Measurements from ENCODE around the gene WDFY4.

The WDFY4 gene

DNA sequence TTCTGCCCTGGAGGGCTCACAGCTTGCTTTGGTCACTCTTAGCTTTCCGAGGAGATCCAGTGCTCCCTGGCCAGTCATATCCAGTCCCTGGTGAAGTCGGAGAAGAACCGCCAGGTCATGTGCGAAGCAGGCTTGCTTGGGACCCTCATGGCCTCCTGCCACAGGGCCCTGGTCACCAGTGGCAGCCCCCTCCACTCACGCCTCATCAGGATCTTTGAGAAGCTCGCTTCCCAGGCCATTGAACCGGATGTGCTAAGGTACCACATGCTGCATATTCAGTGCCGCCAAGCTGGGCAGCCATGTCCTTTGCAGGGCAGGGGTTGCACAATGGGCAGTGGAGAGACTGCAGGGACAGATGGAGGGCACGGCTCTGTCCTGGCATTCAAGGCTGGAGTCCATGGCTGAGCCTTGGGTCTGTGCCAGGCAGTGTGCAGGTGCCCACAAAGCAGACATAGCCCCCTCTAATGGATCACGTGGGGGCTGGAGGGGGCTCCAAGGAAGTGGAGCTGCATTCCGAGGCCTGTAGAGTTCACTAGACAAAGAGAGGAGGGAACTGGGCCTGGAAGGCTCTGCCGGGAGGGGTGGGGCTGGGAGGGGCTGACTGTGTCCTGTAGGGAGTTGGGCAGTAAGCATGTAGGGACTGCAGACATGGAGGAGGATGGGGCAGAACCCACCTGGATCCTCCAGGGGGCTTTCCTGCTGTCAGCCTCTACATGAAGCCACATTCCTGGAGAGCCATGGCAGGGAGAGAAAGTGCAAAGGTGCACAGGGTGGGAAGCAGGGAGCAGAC, 89.9 kb downstream of the WDFY4 start:
- no peak for DNase-seq

DNA sequence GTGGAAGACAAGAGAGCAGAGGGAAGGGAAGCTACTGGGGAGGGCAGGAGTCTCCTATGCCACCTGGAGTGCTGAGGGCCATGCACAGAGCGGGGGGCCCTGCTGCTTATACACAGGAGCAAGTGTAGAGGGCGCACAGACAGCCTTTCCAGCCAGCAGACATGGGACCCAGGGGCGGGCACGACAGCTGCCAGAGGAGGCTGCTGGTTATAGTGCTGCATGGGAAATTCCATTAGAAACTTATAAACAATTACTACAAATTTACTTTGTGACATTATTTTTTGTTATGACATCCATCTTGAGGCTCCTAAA, 90.5 kb downstream of the WDFY4 start:
- no peak for DNase-seq

DNA sequence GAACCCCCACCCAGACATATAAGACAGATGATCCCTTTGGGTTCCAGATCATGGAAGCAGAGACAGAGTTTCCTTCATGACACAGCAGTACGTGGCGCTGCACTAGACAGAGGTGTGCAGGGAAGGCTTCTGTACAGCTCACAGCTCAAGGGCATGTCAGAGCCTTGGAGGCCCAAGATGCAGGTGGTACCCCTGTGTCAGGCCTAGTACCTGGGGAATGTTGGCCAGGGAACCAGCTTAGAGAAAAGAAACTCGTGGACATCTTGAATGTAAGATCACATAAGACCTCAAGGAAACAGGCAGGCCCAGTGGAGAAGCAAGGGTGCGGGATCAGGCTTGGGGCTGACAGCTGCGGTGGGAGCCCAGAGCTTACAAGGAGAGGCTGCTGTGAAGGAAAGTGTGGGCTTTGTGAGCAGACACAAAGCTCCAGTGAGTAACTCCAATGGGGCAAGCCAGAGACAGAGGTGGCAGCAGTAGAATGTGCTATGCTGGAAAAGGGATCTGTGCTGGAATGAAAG, 91.4 kb downstream of the WDFY4 start:
- no peak for DNase-seq

DNA sequence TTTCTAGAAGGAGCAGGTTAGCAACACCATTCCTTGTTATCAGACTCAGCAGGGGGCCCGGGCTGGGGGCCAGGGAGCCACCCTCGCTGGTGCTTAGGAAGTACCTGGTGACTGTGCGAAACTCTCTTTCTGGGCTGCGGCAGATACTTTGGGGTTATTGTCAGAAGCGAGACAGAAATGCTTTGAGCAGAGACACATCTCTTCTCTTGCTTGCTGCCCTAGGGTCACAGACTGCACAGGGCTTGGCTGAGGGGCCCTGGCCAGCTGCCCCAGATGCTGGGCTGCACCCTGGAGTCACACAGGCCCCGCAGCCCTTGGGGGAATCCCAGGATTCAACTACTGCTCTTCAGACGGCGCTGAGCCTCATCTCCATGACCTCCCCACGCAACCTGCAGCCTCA, 91.9 kb downstream of the WDFY4 start:
- DNase-seq: no peak

DNA sequence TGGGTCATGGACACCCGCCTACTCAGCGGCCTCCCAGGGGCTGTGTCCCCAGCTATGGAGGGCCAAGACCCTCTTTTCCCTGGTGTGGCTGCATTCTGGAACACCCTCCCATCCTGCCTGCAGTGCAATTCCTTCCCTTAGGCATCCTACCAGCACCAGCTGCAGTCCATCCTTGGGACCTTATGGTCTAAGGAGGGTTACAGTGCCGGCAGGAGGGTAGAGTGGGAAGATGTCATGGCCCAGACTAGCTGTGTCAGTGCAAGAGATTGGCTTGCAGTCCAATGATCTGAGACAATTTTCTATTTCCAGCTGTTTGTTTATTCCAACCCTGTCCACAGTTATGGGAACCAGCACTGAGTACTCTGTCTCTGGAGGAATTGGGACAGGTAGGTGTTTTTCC, 92.4 kb downstream of the WDFY4 start:
- no peak for DNase-seq

DNA sequence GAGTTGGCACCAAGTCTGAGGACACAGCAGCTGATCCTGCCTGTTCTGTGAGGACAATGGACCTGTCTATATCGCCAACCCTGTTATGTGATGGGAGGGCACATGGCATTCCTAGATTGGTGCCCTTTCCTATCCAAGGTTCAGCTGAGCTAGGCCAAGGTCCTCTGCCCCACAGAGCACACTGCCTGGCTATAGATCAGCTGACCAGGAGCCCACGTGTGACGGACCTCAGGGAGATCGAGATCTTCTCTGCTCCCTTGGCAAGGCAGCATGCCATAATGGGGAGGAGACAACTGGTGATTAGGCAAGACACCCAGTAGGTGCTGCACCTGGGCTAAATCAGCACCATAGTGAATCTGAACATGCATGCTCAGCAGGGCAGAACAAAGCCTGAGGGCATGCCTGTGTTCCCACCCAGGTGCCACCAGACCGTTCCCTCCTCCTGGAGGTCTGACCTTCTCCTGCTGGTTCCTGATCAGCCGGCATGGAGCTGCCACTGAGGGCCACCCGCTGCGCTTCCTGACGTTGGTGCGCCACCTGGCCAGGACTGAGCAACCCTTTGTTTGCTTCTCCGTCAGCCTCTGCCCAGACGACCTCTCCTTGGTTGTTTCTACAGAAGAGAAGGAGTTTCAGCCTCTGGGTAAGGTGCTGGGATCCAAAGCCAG, 93.7 kb downstream of the WDFY4 start:
- DNase-seq: no peak

DNA sequence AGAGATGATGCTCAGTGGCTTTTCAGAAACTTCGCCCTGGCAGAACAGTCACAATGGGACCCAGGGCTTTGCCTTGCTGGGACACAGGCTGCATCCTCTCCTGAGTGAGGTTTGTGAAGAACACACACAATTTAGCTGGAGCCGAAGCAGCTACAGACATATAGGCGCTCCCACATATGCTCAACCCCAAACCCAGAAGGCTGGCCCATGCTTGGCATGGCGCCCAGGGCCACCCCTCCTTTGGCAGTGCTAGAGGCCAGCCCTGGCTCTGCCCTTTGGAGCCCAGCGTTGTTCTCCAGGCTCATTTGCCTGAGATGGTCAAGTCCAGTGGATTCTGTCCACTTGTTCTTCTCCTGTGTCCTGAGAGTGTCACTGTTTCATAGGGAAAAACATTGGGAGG, 94.4 kb downstream of the WDFY4 start:
- no peak for DNase-seq

DNA sequence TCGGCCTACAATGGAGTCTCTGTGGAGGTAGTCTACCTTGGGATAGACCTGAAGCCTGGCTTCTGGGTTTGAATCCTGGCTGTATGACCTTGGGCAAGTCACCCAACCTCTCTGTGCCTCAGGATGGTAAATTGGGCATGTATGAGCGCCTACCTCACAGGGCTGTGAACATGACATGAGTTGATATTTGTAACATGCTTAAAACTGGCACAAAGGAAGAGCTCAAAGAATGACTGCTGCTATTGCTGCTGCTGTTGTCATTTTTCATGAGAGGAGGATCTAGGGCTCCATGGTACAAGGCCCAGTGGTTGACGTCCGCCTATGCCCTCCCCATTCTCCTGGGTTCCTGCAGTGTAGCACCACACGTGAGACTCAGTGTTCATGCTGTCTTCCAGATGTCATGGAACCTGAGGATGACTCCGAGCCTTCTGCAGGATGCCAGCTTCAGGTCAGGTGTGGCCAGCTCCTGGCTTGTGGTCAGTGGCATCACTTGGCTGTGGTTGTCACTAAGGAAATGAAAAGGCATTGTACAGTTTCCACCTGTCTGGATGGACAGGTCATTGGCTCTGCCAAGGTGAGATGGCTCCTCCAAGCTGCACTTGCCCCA, 95.0 kb downstream of the WDFY4 start:
- DNase-seq: no peak

DNA sequence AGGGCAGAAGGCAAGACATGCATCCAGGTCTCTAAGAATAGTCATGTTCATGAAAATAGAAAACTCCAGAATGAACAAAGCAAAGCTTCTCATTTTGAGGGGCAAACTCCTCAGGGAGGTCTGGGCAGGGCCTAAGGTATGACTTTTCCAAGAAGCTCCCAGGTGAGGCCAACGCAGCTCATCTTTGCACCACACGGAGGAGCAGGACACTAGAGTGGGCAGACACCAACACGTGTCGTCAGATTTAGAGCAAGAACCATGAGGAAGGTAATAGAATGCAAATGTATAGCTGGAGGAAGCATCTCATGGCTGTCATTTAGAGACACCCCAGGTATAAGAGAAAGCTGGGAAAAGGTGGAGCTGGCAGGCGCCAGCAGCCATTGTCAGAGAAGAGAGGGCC, 95.7 kb downstream of the WDFY4 start:
- DNase-seq: no peak

DNA sequence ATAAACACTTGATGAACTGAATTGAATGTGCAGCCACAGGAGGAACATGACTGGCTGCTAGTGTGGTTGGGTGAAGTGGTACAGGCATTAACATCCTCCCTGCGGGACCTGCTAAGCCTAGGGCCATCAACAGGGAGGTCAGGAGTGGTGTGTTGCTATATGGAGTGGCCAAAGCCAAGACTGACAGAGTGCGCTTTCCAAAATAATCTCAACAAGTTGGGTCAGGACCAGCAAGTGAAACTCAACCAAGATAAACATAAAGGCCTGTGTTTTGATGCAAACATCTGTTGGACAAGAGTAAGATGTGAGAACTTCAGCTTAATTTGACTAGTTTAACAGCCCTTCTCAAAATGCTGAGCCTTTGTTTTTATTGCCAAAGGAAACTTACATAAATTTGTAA, 97.7 kb downstream of the WDFY4 start:
- DNase-seq: no peak

DNA sequence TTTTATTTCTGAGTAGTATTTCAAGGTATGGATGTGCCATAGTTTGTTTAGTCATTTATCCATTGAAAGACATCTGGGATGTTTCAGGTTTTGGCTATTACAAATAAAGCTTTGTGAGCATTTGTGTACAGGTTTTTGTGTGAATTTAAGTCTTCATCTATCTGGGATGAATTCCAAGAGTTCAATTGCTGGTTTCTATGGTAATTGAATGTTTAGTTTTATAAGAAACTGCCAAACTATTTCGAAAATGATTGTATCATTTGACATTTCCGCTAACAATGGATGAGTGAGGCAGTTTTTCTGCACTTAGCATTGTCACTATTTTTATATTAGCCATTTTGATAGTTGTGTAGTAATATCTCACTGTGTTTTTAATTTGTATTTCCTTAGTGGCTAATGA, 99.4 kb downstream of the WDFY4 start:
- no peak for DNase-seq

DNA sequence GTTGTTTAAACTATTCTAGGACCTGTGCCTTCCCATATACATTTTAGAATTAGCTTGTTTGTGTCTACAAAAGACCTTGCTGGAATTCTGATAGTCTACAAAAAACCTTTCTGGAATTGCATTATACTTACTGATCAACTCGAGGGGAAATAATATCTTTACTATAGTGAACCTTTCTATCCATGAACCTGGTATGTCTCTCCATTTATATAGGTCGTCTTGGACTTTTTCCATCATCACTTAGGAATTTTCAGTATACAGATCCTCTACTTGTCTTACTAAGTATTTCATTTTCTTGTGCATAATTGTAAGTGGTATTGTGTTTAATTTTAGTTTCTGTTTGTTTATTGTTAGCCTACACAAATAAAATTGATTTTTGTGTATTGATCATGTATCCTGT, 101.1 kb downstream of the WDFY4 start:
- no peak for DNase-seq

DNA sequence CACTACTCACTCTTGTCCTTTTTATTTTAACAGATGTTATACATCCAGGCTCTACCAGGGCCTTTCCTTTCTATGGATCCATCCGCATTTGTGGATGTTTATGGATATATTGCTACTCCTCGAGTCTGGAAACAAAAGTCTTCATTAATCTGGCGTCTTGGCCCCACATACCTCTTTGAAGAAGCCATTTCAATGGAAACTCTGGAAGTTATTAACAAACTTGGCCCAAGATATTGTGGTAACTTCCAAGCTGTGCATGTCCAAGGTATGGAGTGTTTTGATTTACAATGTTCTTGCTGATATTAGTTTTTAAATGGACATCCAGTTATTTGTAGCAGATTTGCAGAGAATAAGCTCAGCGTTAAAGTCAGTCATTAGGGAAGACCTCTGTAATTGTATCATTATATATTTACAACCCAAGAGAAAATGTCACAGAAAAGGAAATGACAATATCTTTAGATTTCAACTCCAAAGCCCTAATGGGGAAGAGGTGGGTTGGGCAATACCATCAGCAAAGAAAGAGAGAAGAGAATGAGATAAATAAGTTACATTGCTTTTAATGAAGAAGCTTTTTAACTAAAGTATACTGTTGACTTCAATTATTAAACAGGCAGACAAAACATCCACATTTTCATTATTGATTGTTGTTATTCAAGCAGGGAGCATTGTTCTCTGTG, 102.1 kb downstream of the WDFY4 start:
- peak in 3 of 4 experiments; percentile 34 to 70 (median 57) for DNase-seq

DNA sequence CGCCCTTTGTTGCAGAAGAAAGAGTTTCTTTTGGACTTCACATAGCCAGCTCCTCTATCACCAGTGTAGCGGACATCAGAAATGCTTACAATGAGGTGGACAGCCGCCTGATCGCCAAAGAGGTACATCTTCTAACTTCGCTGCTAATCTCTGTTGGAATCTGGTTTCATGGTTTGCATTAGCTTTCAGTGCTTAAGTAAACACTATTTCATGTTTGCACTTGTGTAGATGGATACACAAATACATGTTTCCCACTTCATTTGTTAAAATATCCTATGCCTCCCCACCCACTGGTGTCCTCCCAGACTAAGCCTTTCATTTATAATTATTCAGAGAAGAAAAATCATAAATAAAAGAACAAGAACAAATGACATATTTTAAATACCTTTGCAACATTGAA, 103.9 kb downstream of the WDFY4 start:
- no peak for DNase-seq

DNA sequence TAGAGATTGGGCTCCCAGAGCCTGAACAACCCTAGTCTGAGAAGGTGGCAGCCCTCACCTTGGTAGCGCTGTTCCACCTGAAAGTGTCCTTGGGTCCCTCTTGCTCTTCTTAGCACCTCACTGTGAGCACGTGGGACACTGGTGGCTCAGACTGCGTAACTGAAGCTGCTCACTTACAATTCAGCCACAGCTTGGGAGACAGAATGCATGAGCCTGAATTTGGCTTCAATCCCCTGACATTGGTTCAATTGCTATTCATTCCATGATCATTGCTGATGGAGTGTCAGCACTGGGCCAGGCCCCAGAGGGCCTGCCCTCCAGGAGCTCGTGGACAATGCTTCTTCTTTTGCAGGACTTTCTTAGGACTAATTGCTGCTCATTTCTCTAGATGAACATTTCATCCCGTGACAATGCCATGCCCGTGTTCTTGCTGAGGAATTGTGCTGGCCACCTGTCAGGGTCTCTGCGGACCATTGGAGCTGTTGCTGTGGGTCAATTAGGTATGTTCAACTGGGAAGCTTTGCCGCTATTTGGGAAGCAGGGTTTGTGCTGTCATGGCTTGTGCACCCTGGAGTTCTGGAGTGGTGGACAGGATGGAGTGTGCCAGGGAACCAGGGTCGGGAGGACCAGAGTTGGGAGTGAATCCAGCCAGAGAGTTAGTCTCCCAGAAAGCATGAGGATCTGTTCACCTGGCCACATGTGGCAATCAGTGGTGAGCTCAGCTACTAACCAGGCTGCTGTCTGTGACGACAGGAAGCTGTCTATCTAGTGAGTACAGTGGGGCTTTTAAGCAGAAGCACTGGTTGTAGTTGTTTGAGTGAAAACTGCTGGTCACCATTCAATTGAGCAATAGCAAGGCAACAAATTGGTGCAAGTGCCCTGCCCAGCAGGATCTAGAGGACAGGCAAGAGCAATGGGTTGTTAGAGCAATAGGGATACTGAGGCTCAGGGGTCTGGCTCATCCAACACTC, 105.1 kb downstream of the WDFY4 start:
- DNase-seq: no peak

DNA sequence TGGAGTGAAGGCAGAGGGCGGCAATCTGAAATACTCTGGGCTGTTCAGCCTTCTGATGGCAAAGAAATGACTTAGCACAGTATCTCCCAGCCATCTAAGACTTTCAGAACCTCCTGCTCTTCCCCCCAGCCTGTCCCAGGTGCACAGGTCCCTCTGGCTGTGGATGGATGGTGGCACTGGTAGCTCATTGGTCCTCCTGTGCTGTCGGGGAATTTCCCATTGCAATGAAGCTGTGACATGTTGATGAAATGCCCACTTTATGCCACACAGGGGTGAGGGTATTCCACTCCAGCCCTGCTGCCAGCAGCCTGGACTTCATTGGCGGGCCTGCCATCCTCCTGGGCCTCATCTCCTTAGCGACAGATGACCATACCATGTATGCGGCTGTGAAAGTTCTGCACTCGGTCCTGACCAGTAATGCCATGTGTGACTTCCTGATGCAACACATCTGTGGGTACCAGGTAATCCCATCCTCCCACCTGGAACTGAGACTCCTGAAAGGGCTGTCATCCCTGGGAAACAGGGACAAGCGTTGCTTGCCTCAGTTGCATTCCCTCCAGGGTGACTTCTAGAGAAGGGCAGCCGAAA, 105.9 kb downstream of the WDFY4 start:
- no peak for DNase-seq

DNA sequence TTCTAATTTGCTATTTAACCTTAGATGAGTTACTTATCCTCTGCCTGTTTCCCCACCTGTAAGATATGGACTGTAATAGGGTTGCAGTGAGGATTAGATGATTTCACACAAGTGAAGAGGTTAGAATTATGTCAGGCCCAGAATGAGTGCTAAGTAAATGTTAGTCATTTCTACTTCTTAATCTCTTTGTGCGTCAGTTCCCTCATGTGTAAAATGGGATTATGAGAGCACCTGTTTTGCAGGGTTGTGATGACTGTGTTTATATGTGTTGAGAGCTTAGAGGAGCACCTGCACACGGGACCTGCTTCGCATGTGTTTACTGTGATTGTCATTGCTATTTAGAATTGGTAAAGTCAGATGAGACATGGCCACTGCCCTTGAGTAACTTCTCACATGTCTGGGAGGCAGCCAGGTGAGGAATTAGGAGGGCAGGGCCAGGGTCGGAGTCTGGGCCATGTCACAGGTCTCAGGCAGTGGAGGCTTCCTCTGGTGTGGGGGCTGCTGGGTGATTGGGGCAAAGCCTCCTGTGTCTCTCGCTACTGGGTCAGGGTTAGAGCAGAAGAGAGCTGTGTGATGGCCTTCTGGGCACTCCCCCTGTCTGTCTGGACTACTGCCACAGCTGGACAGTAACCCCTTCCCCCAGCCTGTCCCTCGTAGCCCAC, 106.7 kb downstream of the WDFY4 start:
- DNase-seq: no peak

DNA sequence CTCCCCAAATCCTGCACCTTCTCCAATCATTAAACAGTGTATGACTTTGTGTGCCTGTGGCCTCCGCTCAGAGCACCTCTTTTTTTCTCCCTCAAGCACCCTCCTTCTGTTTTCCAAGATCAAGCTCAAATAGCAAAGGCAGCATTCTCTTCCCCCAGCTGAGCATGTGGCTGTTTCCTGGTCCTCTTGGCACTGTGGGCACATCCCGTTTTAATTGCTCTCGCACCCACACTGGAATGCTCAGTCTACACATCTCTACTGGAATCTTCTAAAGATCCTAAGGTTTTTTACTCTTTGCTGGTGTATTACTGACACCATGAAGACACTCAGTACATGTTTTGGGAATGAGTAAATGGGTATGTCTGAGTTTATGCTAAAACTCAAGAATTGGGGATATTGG, 107.4 kb downstream of the WDFY4 start:
- no peak for DNase-seq

DNA sequence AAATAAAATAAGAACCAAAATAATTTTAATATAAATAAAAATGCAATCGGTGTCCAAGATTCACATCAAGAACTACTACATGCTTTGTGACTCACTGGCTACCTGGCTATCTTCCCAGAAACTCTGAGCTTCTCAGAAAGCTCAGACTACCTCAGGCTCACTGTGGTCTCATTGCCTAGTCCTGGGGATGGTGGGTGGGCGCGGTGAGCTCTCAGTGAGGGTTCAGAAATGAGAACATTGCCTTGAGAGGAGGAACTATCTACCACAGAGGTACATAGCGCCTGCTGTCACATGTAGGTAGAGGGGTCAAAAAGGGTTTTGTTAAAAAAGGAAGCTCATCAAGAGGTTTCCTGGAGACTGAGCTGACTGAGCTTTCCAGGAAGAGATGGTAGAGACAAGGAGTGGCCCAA, 108.0 kb downstream of the WDFY4 start:
- DNase-seq: peak in 3 of 4 experiments; percentile 20 to 41 (median 33)

DNA sequence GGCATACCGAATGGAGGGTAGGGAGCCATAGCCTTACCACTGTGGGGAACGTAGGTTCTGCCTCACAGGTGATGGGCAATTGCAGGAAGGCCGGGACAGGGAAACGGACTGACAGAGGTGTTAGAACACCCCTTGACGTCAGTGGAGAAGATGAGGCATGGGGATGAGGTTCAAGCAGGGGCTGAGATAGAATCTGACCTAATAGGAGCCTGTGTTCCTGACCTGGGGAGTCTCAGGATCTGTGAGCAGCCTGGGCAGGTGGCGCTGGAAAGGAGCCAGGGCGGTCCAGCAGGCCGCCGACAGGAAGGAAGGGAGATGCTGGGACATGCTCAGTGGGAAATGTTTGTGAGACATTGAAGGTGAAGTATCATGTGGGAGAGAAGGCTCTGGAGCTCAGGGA, 109.4 kb downstream of the WDFY4 start:
- DNase-seq: no peak

DNA sequence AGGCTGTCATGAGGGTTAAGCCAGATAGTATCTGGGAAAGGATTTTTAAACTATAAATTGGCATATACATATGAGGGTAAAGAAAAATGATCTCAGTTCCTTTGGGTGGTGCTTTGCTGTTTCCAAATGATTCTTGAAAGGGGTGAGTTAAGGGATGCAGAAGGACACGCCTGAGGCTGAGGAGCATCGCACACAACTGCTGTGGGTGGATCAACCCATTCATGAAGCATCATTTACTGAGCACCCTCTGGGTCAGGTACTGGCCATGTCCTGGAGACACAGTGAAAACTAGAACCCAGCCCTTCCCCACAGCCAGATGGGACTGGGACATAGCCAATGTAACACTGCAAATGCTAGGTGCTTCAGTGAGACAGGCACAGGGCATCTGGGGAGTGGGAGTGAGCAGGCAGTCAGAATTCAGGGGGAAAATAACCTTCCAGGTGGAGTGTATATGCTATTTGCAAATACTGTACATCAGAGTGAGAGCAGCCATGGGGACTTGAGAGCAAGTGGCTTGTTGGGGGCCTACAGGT, 112.1 kb downstream of the WDFY4 start:
- DNase-seq: no peak

Measured in suppressor macrophage (primary cell).